Activated CD8-positive, alpha-beta T cell treated with anti-CD3 and anti-CD28 coated beads for 36 hours (primary cell): ENCODE results near the gene EHMT1. TPM values are rescaled to one million over a fixed set of nuclear protein-coding genes. Genes with fewer than 3 reads are reported as not detected.

Experiments used
- ATAC-seq: fragments of 200-7000 bp; cut with Tn5 transposase; one replicate; pipeline ENCODE4 v1.10.0; 2021; ENCODE audit warnings: mild to moderate bottlenecking, moderate library complexity
- CTCF ChIA-PET: fragments of 350-600 bp; sonication (Branson Sonifier 250); formaldehyde crosslinking; loops from one replicate; lab custom pipeline; 2021; ENCODE audit warnings: antibody characterized with exemption; lab: Charles Lee
- POLR2A ChIA-PET: fragments of 350-600 bp; sonication (Branson Sonifier 250); formaldehyde crosslinking; loops from one replicate; lab custom pipeline; 2021; ENCODE audit warnings: antibody characterized with exemption; lab: Charles Lee
- DNase-seq: peaks from one replicate; pipeline ENCODE4 v3.0.0-alpha.2; 2020
- H3K27ac Mint-ChIP-seq: one replicate; pipeline ENCODE4 v1.8.0; 2021; ENCODE audit warnings: mild to moderate bottlenecking, mixed read lengths
- H3K27me3 Mint-ChIP-seq: one replicate; pipeline ENCODE4 v1.8.0; 2021; ENCODE audit warnings: mixed read lengths
- H3K36me3 Mint-ChIP-seq: one replicate; pipeline ENCODE4 v1.8.0; 2021; ENCODE audit warnings: low read depth, mixed read lengths
- H3K4me1 Mint-ChIP-seq: one replicate; pipeline ENCODE4 v1.8.0; 2021; ENCODE audit warnings: low read depth, mixed read lengths
- H3K4me3 Mint-ChIP-seq: one replicate; pipeline ENCODE4 v1.8.0; 2021; ENCODE audit warnings: mild to moderate bottlenecking, moderate library complexity, mixed read lengths
- H3K9me3 Mint-ChIP-seq: one replicate; pipeline ENCODE4 v1.8.0; 2021; ENCODE audit warnings: mixed read lengths
- CTCF ChIP-seq: fragments of 200-600 bp; IDR thresholded peaks from one replicate; pipeline ENCODE4 v1.8.0; 2022; ENCODE audit warnings: antibody characterized with exemption, mild to moderate bottlenecking
- intact Hi-C: fragments of 100-400 bp; cut with micrococcal nuclease; formaldehyde crosslinking; loops from one replicate; pipeline ENCODE4 v1.10.0; 2022
- total RNA-seq, 2 experiments: library from RNA; stranded (reverse); gene quantifications; one replicate each; pipeline ENCODE4 v1.2.3, GENCODE V29; 2021

The EHMT1 gene
- total RNA-seq, 2 experiments from 2014 or later = 62.1 to 67.1 TPM

DNA sequence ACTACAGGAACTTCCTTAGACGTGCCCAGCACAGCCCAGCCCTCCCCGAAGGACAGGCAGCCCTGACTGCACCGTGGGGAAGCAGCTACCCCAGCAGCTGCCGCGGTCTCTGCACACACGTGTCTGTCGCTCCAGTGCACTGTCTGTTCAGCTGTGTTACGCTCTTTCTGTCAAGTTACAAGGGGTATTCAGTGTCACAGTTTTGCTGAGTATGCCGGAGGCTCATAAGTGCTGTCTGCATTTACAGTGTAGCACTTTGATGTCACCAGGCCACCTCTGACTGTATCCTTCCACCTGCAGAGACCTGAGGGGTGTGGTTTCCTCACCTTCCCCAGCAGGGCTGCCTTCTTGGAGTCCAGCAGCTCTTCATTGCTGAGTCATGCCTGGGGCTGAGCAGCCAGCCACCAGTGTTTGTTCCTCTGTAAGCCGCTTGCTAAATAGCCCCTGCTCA is 126.8 kb downstream of the EHMT1 start:
- CTCF ChIA-PET = no interaction called here
- H3K36me3 Mint-ChIP-seq = peaks cover 27% of the 10 kb centered on the region

GRCh38 chr9:137748311-137748710 is 129.5 kb downstream of the EHMT1 start:
- CTCF ChIA-PET = no interaction called here
- H3K27ac Mint-ChIP-seq = no peak overlapping the region
- ATAC-seq = no peak

More for the DNA sequence above, 126.8 kb downstream of the EHMT1 start:
- ATAC-seq (peak; percentile 64), DNase-seq (peak; percentile 15)
- Mint-ChIP-seq H3K9me3 (no peaks in the 10 kb centered on the region), H3K27ac (peak overlapping the region; percentile 25), H3K4me3 (no peak overlapping the region), H3K4me1 (peaks cover 8% of the 10 kb centered on the region), H3K27me3 (no peaks in the 10 kb centered on the region)
- POLR2A ChIA-PET = no interaction called here
- no peak for TF ChIP-seq CTCF
- intact Hi-C loops = no loop called here

DNA sequence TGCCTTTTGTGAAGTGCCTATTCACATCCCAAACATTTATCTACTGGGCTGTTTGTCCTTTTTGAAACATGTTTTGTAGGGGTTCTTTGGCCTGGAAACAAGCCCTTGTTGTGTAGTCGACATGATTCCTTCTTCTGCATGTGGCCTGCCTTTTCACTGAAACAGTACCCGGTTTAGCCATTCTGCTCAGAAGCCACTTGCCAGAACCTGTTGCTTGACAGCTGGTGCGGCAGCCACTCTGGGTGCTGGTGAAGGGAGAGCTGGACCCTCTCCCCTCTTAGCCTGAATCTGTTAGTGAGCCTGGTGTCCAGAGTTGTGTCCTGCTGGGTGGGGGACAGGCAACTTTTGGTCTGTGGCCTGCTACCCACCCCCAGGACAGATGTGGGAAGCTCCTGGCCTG is 129.9 kb downstream of the EHMT1 start:
- no peaks in the 10 kb centered on the region for H3K27me3 Mint-ChIP-seq
- ATAC-seq (no peak), DNase-seq (no peak)
- ChIA-PET POLR2A (no interaction called here), CTCF (no interaction called here)
- intact Hi-C loops = no loop called here
- TF ChIP-seq CTCF = no peak
- H3K4me1 Mint-ChIP-seq = peaks cover 10% of the 10 kb centered on the region
- H3K4me3 Mint-ChIP-seq = no peak overlapping the region
- H3K36me3 Mint-ChIP-seq = peaks cover 36% of the 10 kb centered on the region
- H3K27ac Mint-ChIP-seq = no peak overlapping the region
- H3K9me3 Mint-ChIP-seq = no peaks in the 10 kb centered on the region

More at GRCh38 chr9:137748311-137748710, 129.5 kb downstream of the EHMT1 start:
- Mint-ChIP-seq H3K4me3 (no peak overlapping the region), H3K27me3 (no peaks in the 10 kb centered on the region), H3K9me3 (no peaks in the 10 kb centered on the region), H3K36me3 (peaks cover 37% of the 10 kb centered on the region), H3K4me1 (peaks cover 10% of the 10 kb centered on the region)
- intact Hi-C loops = no loop called here
- TF ChIP-seq CTCF = no peak
- no peak for DNase-seq
- POLR2A ChIA-PET = no interaction called here

GRCh38 chr9:137749511-137749910 is 130.7 kb downstream of the EHMT1 start:
- CTCF ChIA-PET = no interaction called here
- peaks cover 41% of the 10 kb centered on the region for H3K36me3 Mint-ChIP-seq
- H3K4me1 Mint-ChIP-seq = peaks cover 9% of the 10 kb centered on the region
- ATAC-seq = no peak
- H3K9me3 Mint-ChIP-seq = no peaks in the 10 kb centered on the region
- no peaks in the 10 kb centered on the region for H3K27me3 Mint-ChIP-seq
- H3K4me3 Mint-ChIP-seq = no peak overlapping the region
- no peak for TF ChIP-seq CTCF
- no peak for DNase-seq
- intact Hi-C loops = no loop called here
- H3K27ac Mint-ChIP-seq = no peak overlapping the region
- POLR2A ChIA-PET = no interaction called here

- ChIA-PET CTCF (no interaction called here), POLR2A (no interaction called here)
- no peak overlapping the region for H3K27ac Mint-ChIP-seq
Observed at GRCh38 chr9:137750007-137750406, 131.2 kb downstream of the EHMT1 start.

More at GRCh38 chr9:137750007-137750406, 131.2 kb downstream of the EHMT1 start:
- Mint-ChIP-seq H3K4me1 (peaks cover 5% of the 10 kb centered on the region), H3K36me3 (peaks cover 41% of the 10 kb centered on the region), H3K27me3 (no peaks in the 10 kb centered on the region), H3K4me3 (no peak overlapping the region), H3K9me3 (no peaks in the 10 kb centered on the region)
- intact Hi-C loops = loop anchor here (10.0 kb wide), 1 partner anchor 75 kb away; no protein-coding TSS in a partner anchor
- DNase-seq (no peak), ATAC-seq (no peak)
- no peak for TF ChIP-seq CTCF
